Astrocyte (in vitro differentiated cells and primary cell): ENCODE results near the gene UQCRH. TPM values are rescaled to one million over a fixed set of nuclear protein-coding genes. Genes with fewer than 3 reads are reported as not detected.
A peak's percentile ranks its signal among the peaks of the same experiment; 100 is the strongest.
"Not testable (repeated sequence)": the region's sequence is repeated elsewhere in the genome, so short reads cannot be mapped to it uniquely, and the experiment has no call there.

Experiments used
- DNase-seq: peaks from one replicate; pipeline ENCODE4 v3.0.0-alpha.2; 2010; ENCODE audit warnings: low read depth
- FAIRE-seq: peaks from 2 replicates; lab custom pipeline; 2011; peaks lifted over from hg19 to GRCh38; lab: Jason Lieb, UNC
- H2AFZ ChIP-seq: 2 replicates; pipeline ENCODE4 v1.6.0; 2012; ENCODE audit warnings: low read depth, low read length, inconsistent platforms
- H3K27ac ChIP-seq: 2 replicates; pipeline ENCODE4 v1.5.1; 2011; ENCODE audit warnings: low read depth, low read length, inconsistent platforms
- H3K27me3 ChIP-seq: 2 replicates; pipeline ENCODE4 v1.6.0; 2011; ENCODE audit warnings: low read length, inconsistent platforms; ENCODE audit not compliant: insufficient read depth
- H3K36me3 ChIP-seq: 2 replicates; pipeline ENCODE4 v1.5.1; 2011; ENCODE audit warnings: low read length, inconsistent platforms; ENCODE audit not compliant: insufficient read depth
- H3K4me1 ChIP-seq: 2 replicates; pipeline ENCODE4 v1.5.1; 2011; ENCODE audit warnings: low read length, inconsistent platforms; ENCODE audit not compliant: insufficient read depth
- H3K4me2 ChIP-seq: 2 replicates; pipeline ENCODE4 v1.6.0; 2012; ENCODE audit warnings: low read length, inconsistent platforms
- H3K4me3 ChIP-seq: 2 replicates; pipeline ENCODE4 v1.5.1; 2011; ENCODE audit warnings: low read depth, mild to moderate bottlenecking, low read length, inconsistent platforms; ENCODE audit not compliant: insufficient read depth
- H3K79me2 ChIP-seq: 2 replicates; pipeline ENCODE4 v1.6.0; 2012; ENCODE audit warnings: mild to moderate bottlenecking, low read length, inconsistent platforms; ENCODE audit not compliant: insufficient read depth
- H3K9ac ChIP-seq: 2 replicates; pipeline ENCODE4 v1.6.0; 2012; ENCODE audit warnings: mild to moderate bottlenecking, low read length, inconsistent platforms
- H3K9me3 ChIP-seq: 2 replicates; pipeline ENCODE4 v1.5.1; 2012; ENCODE audit warnings: low read depth, mild to moderate bottlenecking, low read length, inconsistent platforms; ENCODE audit not compliant: insufficient read depth
- H4K20me1 ChIP-seq: 2 replicates; pipeline ENCODE4 v1.6.0; 2012; ENCODE audit warnings: low read length, inconsistent platforms; ENCODE audit not compliant: insufficient read depth
- H3K27ac Mint-ChIP-seq: one replicate; pipeline ENCODE4 v1.8.0; 2021; ENCODE audit warnings: mild to moderate bottlenecking, mixed read lengths; ENCODE audit not compliant: unreplicated experiment
- H3K27me3 Mint-ChIP-seq: one replicate; pipeline ENCODE4 v1.8.0; 2021; ENCODE audit warnings: low read depth, mixed read lengths; ENCODE audit not compliant: unreplicated experiment
- H3K36me3 Mint-ChIP-seq: one replicate; pipeline ENCODE4 v1.8.0; 2021; ENCODE audit warnings: low read depth, mixed read lengths; ENCODE audit not compliant: unreplicated experiment
- H3K4me1 Mint-ChIP-seq: one replicate; pipeline ENCODE4 v1.8.0; 2021; ENCODE audit warnings: low read depth, mixed read lengths; ENCODE audit not compliant: unreplicated experiment
- H3K4me3 Mint-ChIP-seq: one replicate; pipeline ENCODE4 v1.8.0; 2021; ENCODE audit warnings: mild to moderate bottlenecking, moderate library complexity, mixed read lengths; ENCODE audit not compliant: unreplicated experiment
- H3K9me3 Mint-ChIP-seq: one replicate; pipeline ENCODE4 v1.8.0; 2021; ENCODE audit warnings: mild to moderate bottlenecking, mixed read lengths; ENCODE audit not compliant: unreplicated experiment
- EZH2 ChIP-seq: IDR thresholded peaks from 2 replicates; pipeline ENCODE4 v1.6.1; 2012; ENCODE audit warnings: mild to moderate bottlenecking, low read length, inconsistent platforms; ENCODE audit not compliant: insufficient read depth
- total RNA-seq: library from RNA; stranded (reverse); gene quantifications from 2 replicates; pipeline ENCODE4 v1.2.1, GENCODE V29; 2021
- TF ChIP-seq, protein P1 (sequence below): IDR thresholded peaks from 2 replicates; pipeline ENCODE4 v1.5.1; 2011; ENCODE audit warnings: low read depth, mild to moderate bottlenecking, inconsistent platforms, low read length, moderate library complexity; ENCODE audit not compliant: insufficient read depth

The UQCRH gene
- total RNA-seq, 1 donor from 2014 or later = 337 TPM

- Histone ChIP-seq H3K36me3 (peaks cover 33% of the 10 kb centered on the region), H3K79me2 (peaks cover 51% of the 10 kb centered on the region), H2AFZ (no peak overlapping the region), H3K4me2 (no peak overlapping the region), H3K4me3 (no peak overlapping the region), H4K20me1 (peaks cover 41% of the 10 kb centered on the region), H3K27ac (no peak overlapping the region), H3K9me3 (no peaks in the 10 kb centered on the region), H3K4me1 (peaks cover 3% of the 10 kb centered on the region), H3K27me3 (no peaks in the 10 kb centered on the region), H3K9ac (no peak overlapping the region)
- H3K4me1 Mint-ChIP-seq = peaks cover 23% of the 10 kb centered on the region
- DNase-seq = no peak
- H3K27ac Mint-ChIP-seq = no peak overlapping the region
- H3K4me3 Mint-ChIP-seq = no peak overlapping the region
- FAIRE-seq = no peak
- H3K36me3 Mint-ChIP-seq = peaks cover 6% of the 10 kb centered on the region
- H3K9me3 Mint-ChIP-seq = no peaks in the 10 kb centered on the region
- no peak for TF ChIP-seq EZH2
- TF ChIP-seq, protein P1, sequence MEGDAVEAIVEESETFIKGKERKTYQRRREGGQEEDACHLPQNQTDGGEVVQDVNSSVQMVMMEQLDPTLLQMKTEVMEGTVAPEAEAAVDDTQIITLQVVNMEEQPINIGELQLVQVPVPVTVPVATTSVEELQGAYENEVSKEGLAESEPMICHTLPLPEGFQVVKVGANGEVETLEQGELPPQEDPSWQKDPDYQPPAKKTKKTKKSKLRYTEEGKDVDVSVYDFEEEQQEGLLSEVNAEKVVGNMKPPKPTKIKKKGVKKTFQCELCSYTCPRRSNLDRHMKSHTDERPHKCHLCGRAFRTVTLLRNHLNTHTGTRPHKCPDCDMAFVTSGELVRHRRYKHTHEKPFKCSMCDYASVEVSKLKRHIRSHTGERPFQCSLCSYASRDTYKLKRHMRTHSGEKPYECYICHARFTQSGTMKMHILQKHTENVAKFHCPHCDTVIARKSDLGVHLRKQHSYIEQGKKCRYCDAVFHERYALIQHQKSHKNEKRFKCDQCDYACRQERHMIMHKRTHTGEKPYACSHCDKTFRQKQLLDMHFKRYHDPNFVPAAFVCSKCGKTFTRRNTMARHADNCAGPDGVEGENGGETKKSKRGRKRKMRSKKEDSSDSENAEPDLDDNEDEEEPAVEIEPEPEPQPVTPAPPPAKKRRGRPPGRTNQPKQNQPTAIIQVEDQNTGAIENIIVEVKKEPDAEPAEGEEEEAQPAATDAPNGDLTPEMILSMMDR = no peak
- no peaks in the 10 kb centered on the region for H3K27me3 Mint-ChIP-seq
These were observed 6.8 kb downstream of the UQCRH start for GRCh38 chr1:46310321-46310720.

GRCh38 chr1:46315669-46316403 lies 12.3 kb downstream of the UQCRH start:
- no peaks in the 10 kb centered on the region for H4K20me1 ChIP-seq
- no peaks in the 10 kb centered on the region for H3K27me3 ChIP-seq
- H3K9me3 ChIP-seq = no peaks in the 10 kb centered on the region
- TF ChIP-seq, protein P1 = no peak
- TF ChIP-seq EZH2 = no peak
- Mint-ChIP-seq H3K27ac (peak overlapping the region; percentile 63), H3K4me3 (no peak overlapping the region), H3K27me3 (no peaks in the 10 kb centered on the region), H3K4me1 (peaks cover 3% of the 10 kb centered on the region), H3K9me3 (no peaks in the 10 kb centered on the region), H3K36me3 (peaks cover 2% of the 10 kb centered on the region)
- H3K4me1 ChIP-seq = peaks cover 3% of the 10 kb centered on the region
- peak overlapping the region; percentile 24 for H3K4me2 ChIP-seq
- no peak overlapping the region for H2AFZ ChIP-seq
- no peak overlapping the region for H3K4me3 ChIP-seq
- no peaks in the 10 kb centered on the region for H3K79me2 ChIP-seq
- peak overlapping the region; percentile 7 for H3K9ac ChIP-seq
- peak; percentile 52 for DNase-seq
- H3K27ac ChIP-seq = peak overlapping the region; percentile 54
- FAIRE-seq = no peak
- peaks cover 25% of the 10 kb centered on the region for H3K36me3 ChIP-seq

DNA sequence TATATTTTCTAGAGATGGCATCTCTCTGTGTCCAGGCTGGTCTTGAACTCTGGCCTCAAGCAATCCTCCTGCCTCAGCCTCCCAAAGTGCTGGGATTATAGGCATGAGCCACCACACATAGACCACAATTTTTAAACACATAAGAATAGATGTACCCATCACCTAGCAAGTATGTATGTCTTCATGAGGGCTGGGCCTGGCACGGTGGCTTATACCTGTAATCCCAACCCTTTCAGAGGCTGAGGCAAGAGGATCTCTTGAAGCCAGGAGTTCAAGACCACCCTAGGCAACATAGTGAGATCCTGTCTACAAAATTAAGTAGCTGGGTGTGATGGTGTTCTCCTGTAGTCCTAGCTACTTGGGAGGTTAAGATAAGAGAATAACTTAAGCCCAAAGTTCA lies 13.8 kb downstream of the UQCRH start:
- Mint-ChIP-seq H3K4me3 (no peak overlapping the region), H3K36me3 (peaks cover 2% of the 10 kb centered on the region), H3K4me1 (peaks cover 3% of the 10 kb centered on the region), H3K27ac (no peak overlapping the region), H3K9me3 (no peaks in the 10 kb centered on the region), H3K27me3 (no peaks in the 10 kb centered on the region)
- H3K27me3 ChIP-seq = no peaks in the 10 kb centered on the region
- H3K4me1 ChIP-seq = peaks cover 3% of the 10 kb centered on the region
- H2AFZ ChIP-seq = no peak overlapping the region
- TF ChIP-seq EZH2 = no peak
- TF ChIP-seq, protein P1 = no peak
- FAIRE-seq (no peak), DNase-seq (no peak)
- H3K9me3 ChIP-seq = no peaks in the 10 kb centered on the region
- H3K36me3 ChIP-seq = peaks cover 21% of the 10 kb centered on the region
- H3K4me2 ChIP-seq = no peak overlapping the region
- H3K4me3 ChIP-seq = no peak overlapping the region
- H3K9ac ChIP-seq = no peak overlapping the region
- H3K79me2 ChIP-seq = no peaks in the 10 kb centered on the region
- no peaks in the 10 kb centered on the region for H4K20me1 ChIP-seq
- no peak overlapping the region for H3K27ac ChIP-seq

GRCh38 chr1:46319301-46319700 lies 15.8 kb downstream of the UQCRH start:
- not testable (repeated sequence) for H3K4me1 Mint-ChIP-seq, H3K79me2 ChIP-seq, FAIRE-seq, H3K4me1 ChIP-seq, H3K27ac Mint-ChIP-seq, H3K27me3 Mint-ChIP-seq, H3K9ac ChIP-seq, H3K9me3 Mint-ChIP-seq, H3K4me2 ChIP-seq, H3K4me3 ChIP-seq, H3K27me3 ChIP-seq, H2AFZ ChIP-seq, H3K36me3 Mint-ChIP-seq, H3K9me3 ChIP-seq, H4K20me1 ChIP-seq, H3K4me3 Mint-ChIP-seq, DNase-seq, H3K36me3 ChIP-seq, H3K27ac ChIP-seq
